Head of caudate nucleus (tissue), 42 donors: ENCODE data around the gene BIRC5.

Experiments
- DNase-seq, 42 donors: peaks; one replicate each; pipeline versions ENCODE4 v3.0.0 to v3.0.0-alpha.2; 2020 to 2021; ENCODE audit warnings: mixed read lengths in 7 of 42
- intact Hi-C: fragments of 100-400 bp; cut with DNase I; formaldehyde crosslinking; loops from one replicate; pipeline ENCODE4 v1.15.0; 2022

Gene BIRC5

GRCh38 chr17:78249818-78250806 lies 36.1 kb downstream of the BIRC5 start:
- intact Hi-C loops: loop anchor here (5.0 to 10.0 kb wide), 2 partner anchors 38 to 75 kb away; partner anchors contain the start of gene BIRC5
- peak in 2 of 42 donors; percentile 15 to 25 for DNase-seq

- DNase-seq: peak; percentile 67 to 94 (median 89)
- intact Hi-C loops: loop anchor here (5.0 to 10.0 kb wide), 2 partner anchors 39 to 76 kb away; partner anchors contain the start of gene BIRC5
Measured at GRCh38 chr17:78250891-78251772, 37.1 kb downstream of the BIRC5 start.

- DNase-seq: no peak
- intact Hi-C loops: loop anchor here (5.0 to 10.0 kb wide), 2 partner anchors 39 to 77 kb away; partner anchors contain the start of gene BIRC5
Measured at GRCh38 chr17:78251773-78252103, 37.7 kb downstream of the BIRC5 start.

- no peak for DNase-seq
- intact Hi-C loops: loop anchor here (5.0 to 10.0 kb wide), 2 partner anchors 40 to 77 kb away; partner anchors contain the start of gene BIRC5
Measured at GRCh38 chr17:78252111-78252634, 38.1 kb downstream of the BIRC5 start.

GRCh38 chr17:78252701-78253635 lies 38.9 kb downstream of the BIRC5 start:
- intact Hi-C loops: loop anchor here (5.0 to 10.0 kb wide), 2 partner anchors 41 to 78 kb away; partner anchors contain the start of gene BIRC5
- no peak for DNase-seq

GRCh38 chr17:78253636-78253945 lies 39.5 kb downstream of the BIRC5 start:
- DNase-seq: peak in 1 of 42 donors; percentile 51
- intact Hi-C loops: loop anchor here (5.0 to 10.0 kb wide), 2 partner anchors 41 to 79 kb away; partner anchors contain the start of gene BIRC5

- intact Hi-C loops: loop anchor here (5.0 to 10.0 kb wide), 2 partner anchors 42 to 79 kb away; partner anchors contain the start of gene BIRC5
- DNase-seq: peak; percentile 77 to 96 (median 92)
Measured at GRCh38 chr17:78253946-78254672, 40.1 kb downstream of the BIRC5 start.

- intact Hi-C loops: loop anchor here (10.0 kb wide), 1 partner anchor 80 kb away; no protein-coding TSS in a partner anchor
- no peak for DNase-seq
Measured at GRCh38 chr17:78255029-78255656, 41.1 kb downstream of the BIRC5 start.

- intact Hi-C loops: loop anchor here (10.0 kb wide), 1 partner anchor 81 kb away; no protein-coding TSS in a partner anchor
- DNase-seq: no peak
Measured at GRCh38 chr17:78255953-78256706, 42.1 kb downstream of the BIRC5 start.

GRCh38 chr17:78256707-78257591 lies 42.9 kb downstream of the BIRC5 start:
- intact Hi-C loops: loop anchor here (10.0 kb wide), 1 partner anchor 82 kb away; no protein-coding TSS in a partner anchor
- DNase-seq: no peak

GRCh38 chr17:78257810-78258322 lies 43.8 kb downstream of the BIRC5 start:
- intact Hi-C loops: loop anchor here (10.0 kb wide), 1 partner anchor 83 kb away; no protein-coding TSS in a partner anchor
- DNase-seq: peak in 1 of 42 donors; percentile 43

- peak in 1 of 42 donors; percentile 38 for DNase-seq
Measured at GRCh38 chr17:78258323-78259191, 44.5 kb downstream of the BIRC5 start.

GRCh38 chr17:78259192-78259554 lies 45.1 kb downstream of the BIRC5 start:
- DNase-seq: no peak
- intact Hi-C loops: loop anchor here (10.0 kb wide), 1 partner anchor 84 kb away; no protein-coding TSS in a partner anchor

More at GRCh38 chr17:78258323-78259191, 44.5 kb downstream of the BIRC5 start:
- intact Hi-C loops: loop anchor here (10.0 kb wide), 1 partner anchor 84 kb away; no protein-coding TSS in a partner anchor
